NCI-H2171 (cell line): Measurements from ENCODE around the gene TATDN2.

Experiments
- DNase-seq: peaks from one replicate; lab custom pipeline; 2025; lab: John Stamatoyannopoulos, UW

TATDN2 gene

DNA sequence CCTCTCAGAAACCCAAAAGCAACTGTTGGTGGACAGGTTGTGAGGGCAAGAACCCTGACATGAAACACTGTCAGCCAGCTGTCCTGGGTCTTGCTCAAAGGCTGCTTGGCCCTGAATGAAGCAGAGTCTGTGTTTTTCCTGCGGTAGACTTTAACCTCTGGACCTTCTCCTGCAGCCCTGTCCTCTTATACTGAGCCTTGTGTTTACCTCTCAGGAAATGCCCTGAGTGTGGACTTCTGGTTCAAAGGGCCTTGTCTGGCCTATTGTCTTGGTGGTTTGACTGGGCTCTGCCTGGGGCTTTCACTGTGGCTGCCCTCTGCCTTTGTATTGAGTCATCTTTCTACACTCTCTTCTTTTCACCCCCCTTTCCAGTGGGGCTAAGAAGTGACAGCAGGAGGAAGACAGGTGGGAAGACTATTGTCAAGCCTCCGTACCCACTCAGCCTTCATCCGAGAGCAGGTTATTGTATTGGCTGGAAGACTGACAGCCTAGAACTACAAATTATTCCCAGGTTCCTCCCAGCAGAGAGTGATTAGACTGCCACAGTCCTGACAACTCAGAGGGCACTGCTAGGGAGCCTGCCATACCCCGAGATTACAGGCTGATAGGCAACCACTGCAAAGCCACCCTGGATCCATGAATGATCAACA lies 69.2 kb downstream of the TATDN2 start:
- DNase-seq: no peak

DNA sequence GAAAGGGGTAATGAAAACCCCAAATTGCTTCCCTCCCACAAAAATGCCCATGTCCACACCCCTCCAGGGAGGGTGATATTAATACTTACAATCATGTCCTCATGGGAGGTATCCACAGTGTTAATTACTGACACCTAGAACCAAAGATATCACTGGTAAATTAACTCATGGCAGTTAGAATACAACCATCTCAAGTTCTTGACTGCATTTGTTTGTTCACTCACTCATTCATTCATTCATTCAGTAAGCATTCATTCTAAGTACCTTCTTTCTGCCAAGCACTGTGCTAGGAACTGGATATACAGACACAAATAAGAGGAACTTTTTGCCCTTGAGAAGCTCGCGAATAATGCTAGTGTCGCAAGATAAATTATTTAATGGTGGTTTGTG lies 69.7 kb downstream of the TATDN2 start:
- DNase-seq: no peak

DNA sequence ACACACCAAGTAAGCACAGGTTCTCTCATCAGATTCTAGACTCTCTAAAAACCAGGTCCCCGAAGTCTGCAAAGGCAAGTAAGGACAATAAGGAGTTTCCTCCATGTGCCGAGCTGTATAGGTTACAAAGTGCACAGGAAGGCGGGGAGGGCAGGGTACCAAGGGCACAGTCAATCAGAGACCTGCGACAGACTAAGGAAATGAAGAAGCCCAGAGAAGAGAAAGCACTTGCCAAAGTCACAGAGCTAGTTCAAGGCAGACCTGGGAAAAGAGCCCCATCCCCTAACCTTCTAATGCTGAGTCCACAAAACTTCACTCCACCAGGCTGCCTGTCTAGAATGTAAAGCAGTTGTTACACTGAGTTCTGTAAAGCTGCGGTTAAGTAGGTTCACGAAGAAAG lies 71.0 kb downstream of the TATDN2 start:
- DNase-seq: no peak

DNA sequence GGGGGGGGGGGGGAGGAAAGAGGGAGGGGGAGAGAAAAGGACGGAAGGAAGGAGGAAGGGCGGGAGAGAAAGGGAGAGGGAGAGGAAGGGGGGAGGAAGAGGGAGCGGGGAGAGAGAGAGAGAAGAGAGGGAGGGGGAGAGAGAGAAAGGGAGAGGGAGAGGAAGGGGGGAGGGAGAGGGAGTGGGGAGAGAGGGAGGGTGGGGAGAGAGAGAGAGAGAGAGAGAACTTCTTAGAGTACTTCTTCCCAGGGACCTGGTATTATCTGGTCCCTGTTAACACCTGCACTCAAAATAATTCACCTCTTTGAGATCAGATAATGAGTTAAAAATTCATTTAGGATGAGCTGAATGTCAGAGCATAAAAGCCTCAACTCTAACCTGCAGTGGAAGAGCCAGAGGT lies 71.5 kb downstream of the TATDN2 start:
- DNase-seq: no peak

DNA sequence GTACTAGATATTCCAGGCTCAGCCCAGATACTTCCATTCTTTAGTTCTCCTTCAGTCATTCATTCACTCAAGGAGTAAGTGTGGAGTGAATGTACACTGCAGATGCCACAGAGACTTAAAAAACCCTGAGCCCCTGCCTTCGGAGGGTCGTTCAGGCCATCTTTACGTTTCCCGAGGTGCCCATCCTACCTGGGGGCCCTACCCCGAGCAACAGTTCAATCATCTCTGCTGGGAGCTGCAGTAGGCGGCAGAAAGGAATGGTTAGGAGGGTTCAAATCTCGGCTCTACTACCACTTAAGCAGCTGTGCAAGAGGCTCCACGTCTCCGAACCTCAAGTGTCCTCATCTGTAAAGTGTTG lies 72.0 kb downstream of the TATDN2 start:
- DNase-seq: no peak

DNA sequence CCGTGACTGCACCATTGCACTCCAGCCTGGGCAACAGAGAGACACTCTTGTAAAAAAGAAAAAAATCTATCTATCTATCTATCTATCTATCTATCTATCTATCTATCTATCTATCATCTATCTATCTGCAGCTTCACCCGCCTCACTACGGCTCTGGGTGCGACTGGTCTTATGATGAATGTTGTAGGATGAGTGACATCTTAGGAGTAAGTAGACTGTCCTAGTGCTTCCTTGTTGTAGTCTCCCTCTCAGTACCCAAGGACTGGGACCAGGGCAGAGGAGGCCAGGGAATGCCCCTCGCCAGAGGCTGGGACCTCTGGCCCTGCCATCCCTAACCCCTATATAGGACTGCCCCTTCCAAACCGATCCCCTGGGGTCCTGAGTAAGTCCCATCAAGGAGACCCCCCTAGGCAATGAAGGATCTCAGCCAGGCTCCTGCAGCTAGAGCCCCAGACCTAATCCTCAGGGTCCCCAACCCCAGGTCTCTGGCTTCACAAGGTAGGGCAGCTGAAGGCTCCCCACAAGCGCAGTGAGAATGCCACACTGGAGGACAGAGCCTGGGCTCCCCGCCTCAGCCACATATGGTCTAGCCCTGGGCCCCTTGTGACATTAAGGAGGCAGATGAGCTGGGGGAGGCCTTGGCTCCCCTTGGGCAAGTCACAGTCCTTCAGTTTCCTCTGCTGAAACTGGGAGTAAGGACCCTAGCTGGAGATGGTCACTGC lies 73.5 kb downstream of the TATDN2 start:
- DNase-seq: no peak

DNA sequence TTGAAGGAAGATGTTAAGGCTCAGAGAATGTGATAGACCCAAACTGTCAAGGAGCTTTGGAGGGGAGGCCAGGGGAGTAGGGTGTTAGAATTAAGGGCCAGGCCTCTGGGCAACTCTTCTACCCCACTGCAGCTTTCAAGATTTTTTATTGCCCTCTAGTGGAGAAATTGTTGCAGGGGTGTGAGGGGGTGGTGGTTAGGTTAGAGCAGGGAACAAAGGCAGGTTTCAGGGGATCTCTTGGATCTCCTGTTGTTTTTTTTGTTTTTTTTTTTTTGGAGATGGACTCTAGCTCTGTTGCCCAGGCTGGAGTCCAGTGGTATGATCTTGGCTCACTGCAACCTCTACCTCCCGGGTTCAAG lies 74.1 kb downstream of the TATDN2 start:
- DNase-seq: no peak

DNA sequence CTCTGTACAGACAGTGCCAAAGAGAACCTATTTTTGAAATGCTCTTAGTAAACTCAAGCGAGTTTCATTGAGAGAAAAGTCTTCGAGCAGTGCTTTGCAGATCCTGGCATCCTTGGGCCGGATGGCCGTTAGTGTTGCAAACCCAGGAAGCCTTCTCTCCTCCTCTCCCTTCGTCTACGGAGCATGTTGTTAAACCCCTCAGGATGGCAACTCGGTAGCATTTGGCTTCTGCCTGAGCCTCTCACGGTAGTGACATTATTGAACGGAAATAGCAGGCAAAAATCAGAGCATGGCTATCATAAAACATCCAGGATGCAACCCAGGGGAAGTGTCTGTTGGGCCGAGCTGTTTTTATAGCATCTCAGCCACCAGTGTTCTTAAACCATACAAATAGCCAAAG lies 79.3 kb downstream of the TATDN2 start:
- no peak for DNase-seq

DNA sequence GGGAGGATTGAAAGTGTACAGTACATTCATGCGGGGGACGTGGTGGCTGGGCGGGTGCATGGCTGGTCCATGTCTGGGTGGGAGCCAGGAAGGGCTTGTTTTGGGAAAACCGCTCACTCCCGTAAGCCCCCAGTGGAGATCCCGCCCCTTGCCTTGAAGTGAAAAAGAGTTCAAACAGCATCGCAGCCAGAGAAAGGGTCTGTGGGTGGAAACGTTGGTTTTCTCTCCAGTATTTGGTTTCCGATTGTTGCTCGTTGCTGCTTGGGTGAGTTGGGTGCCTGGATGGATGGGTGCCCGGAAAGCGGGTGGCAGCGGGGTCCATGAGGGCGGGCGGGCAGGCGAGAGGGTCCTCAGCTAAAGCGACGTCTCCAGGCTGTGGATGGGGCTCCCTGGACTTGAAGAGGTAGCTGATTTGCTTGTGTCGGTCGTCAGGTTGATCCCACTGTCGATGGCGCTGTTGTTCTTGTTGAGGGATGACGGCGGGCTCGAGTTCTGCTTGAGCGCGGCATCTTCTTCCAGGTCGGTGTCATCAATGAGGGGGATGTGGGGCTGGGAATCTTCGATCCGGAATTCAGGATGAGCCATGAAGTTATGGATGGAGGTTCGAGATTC lies 80.3 kb downstream of the TATDN2 start:
- no peak for DNase-seq

DNA sequence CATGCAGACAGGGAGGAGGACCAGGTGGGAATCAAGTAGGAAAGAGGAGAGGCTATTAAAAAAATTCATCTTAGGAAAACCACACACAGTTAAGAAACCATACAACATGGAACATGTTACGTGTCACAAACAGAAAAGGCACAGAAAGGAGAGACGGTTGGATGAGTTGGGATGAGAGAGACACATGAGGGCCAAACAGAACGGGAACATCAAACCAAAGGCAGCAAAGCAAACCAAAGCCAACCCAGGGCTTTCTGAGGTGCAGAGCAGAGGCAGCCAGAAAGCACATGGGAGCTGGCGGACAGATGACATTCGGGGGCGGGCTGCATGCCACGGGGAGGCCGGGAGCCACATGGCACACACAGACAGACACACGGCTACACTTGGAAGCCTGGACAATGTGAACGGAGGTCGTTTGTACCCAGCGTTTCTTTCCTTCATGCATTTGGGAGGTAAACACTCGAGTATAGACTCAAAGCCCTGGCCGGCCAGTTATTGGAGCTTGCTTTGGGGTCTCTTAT lies 81.3 kb downstream of the TATDN2 start:
- no peak for DNase-seq

DNA sequence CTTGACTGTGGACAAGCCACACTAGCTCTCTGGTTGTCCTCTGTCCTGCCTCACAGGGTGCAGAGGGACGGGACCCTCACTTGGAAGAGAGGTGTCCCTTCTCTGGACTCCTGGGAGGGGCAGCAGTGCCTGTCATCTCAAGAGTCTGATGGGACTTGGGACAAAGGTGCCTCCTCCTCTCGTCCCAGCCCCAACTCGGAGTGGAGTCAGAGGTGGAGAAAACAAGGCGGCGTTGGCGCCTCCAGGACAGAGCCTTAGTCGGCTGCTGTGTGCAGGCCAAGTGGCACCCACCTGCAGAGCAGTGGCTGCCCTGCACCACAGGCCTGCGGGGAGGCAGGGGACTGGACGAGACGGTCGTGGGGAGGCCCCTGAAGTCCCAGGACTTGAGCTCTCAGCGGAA lies 82.1 kb downstream of the TATDN2 start:
- no peak for DNase-seq
